H9 (cell line): ENCODE results near the gene TNRC6C. TPM values are rescaled to one million over a fixed set of nuclear protein-coding genes. Genes with fewer than 3 reads are reported as not detected.

Source experiments
- DNase-seq: peaks from one replicate; pipeline ENCODE4 v3.0.0-alpha.2; 2017
- H2AFZ ChIP-seq: one replicate; pipeline ENCODE4 v1.6.1; 2013; ENCODE audit warnings: mild to moderate bottlenecking, low read length, control low read depth, moderate library complexity
- H2AK5ac ChIP-seq: 2 replicates; pipeline ENCODE4 v1.6.1; 2013; ENCODE audit warnings: low read length, control low read depth, mixed read lengths; ENCODE audit not compliant: insufficient read length
- H2BK120ac ChIP-seq: one replicate; pipeline ENCODE4 v1.6.1; 2013; ENCODE audit warnings: low read depth, mild to moderate bottlenecking, low read length, control low read depth, inconsistent platforms; ENCODE audit not compliant: poor library complexity, severe bottlenecking
- H2BK12ac ChIP-seq: 2 replicates; pipeline ENCODE4 v1.6.1; 2013; ENCODE audit warnings: low read length, control low read depth, mixed read lengths, low read depth; ENCODE audit not compliant: insufficient read length
- H2BK15ac ChIP-seq: 2 replicates; pipeline ENCODE4 v1.6.1; 2013; ENCODE audit warnings: low read depth, low read length, control low read depth
- H2BK20ac ChIP-seq: one replicate; pipeline ENCODE4 v1.6.1; 2013; ENCODE audit warnings: low read depth, mild to moderate bottlenecking, low read length, control low read depth, inconsistent platforms; ENCODE audit not compliant: poor library complexity, severe bottlenecking
- H2BK5ac ChIP-seq: 2 replicates; pipeline ENCODE4 v1.6.1; 2013; ENCODE audit warnings: low read length, control low read depth, mixed read lengths; ENCODE audit not compliant: insufficient read length
- H3K14ac ChIP-seq: 2 replicates; pipeline ENCODE4 v1.6.1; 2013; ENCODE audit warnings: low read length, control low read depth; ENCODE audit not compliant: insufficient read depth
- H3K18ac ChIP-seq: 2 replicates; pipeline ENCODE4 v1.6.1; 2013; ENCODE audit warnings: low read depth, mild to moderate bottlenecking, mixed read lengths, low read length, control low read depth; ENCODE audit not compliant: insufficient read length
- H3K23ac ChIP-seq: 2 replicates; pipeline ENCODE4 v1.6.1; 2013; ENCODE audit warnings: low read length, control low read depth, mixed read lengths, low read depth; ENCODE audit not compliant: insufficient read length
- H3K23me2 ChIP-seq: 2 replicates; pipeline ENCODE4 v1.6.1; 2013; ENCODE audit warnings: low read depth, mild to moderate bottlenecking, mixed read lengths, low read length, control low read depth; ENCODE audit not compliant: insufficient read length, poor library complexity, severe bottlenecking
- H3K27ac ChIP-seq: 2 replicates; pipeline ENCODE4 v1.5.1; 2013; ENCODE audit warnings: low read length, control low read depth, mixed read lengths, low read depth; ENCODE audit not compliant: insufficient read length
- H3K27me3 ChIP-seq: 2 replicates; pipeline ENCODE4 v1.6.1; 2013; ENCODE audit warnings: low read length, control low read depth, inconsistent platforms; ENCODE audit not compliant: insufficient read depth
- H3K4ac ChIP-seq: 2 replicates; pipeline ENCODE4 v1.6.1; 2013; ENCODE audit warnings: low read depth, mild to moderate bottlenecking, control low read depth, inconsistent platforms, low read length, moderate library complexity
- H3K4me1 ChIP-seq: 2 replicates; pipeline ENCODE4 v1.6.1; 2013; ENCODE audit warnings: low read length, control low read depth, inconsistent platforms; ENCODE audit not compliant: insufficient read depth
- H3K4me2 ChIP-seq: 2 replicates; pipeline ENCODE4 v1.6.1; 2013; ENCODE audit warnings: low read length, control low read depth, mixed read lengths; ENCODE audit not compliant: insufficient read length, insufficient read depth
- H3K56ac ChIP-seq: 2 replicates; pipeline ENCODE4 v1.6.1; 2013; ENCODE audit warnings: low read depth, mild to moderate bottlenecking, mixed read lengths, low read length, control low read depth; ENCODE audit not compliant: insufficient read length
- H3K79me1 ChIP-seq: 2 replicates; pipeline ENCODE4 v1.6.1; 2013; ENCODE audit warnings: low read depth, mild to moderate bottlenecking, moderate library complexity, low read length, control low read depth, inconsistent platforms; ENCODE audit not compliant: insufficient read depth, poor library complexity, severe bottlenecking
- H3K79me2 ChIP-seq: 2 replicates; pipeline ENCODE4 v1.6.1; 2013; ENCODE audit warnings: low read length, control low read depth, inconsistent platforms; ENCODE audit not compliant: insufficient read depth
- H3K9ac ChIP-seq: 2 replicates; pipeline ENCODE4 v1.6.1; 2013; ENCODE audit warnings: low read length, control low read depth, mixed read lengths; ENCODE audit not compliant: insufficient read length; ENCODE audit errors: extremely low read depth
- H3K9me3 ChIP-seq: one replicate; pipeline ENCODE4 v1.6.1; 2013; ENCODE audit warnings: low read depth, low read length, inconsistent platforms; ENCODE audit not compliant: control insufficient read depth
- H3T11ph ChIP-seq: one replicate; pipeline ENCODE4 v1.6.1; 2013; ENCODE audit warnings: mild to moderate bottlenecking, low read length, control low read depth, inconsistent platforms
- H4K20me1 ChIP-seq: one replicate; pipeline ENCODE4 v1.6.1; 2013; ENCODE audit not compliant: control insufficient read depth, insufficient read length, insufficient read depth
- H4K5ac ChIP-seq: 2 replicates; pipeline ENCODE4 v1.6.1; 2013; ENCODE audit warnings: low read depth, mild to moderate bottlenecking, mixed read lengths, low read length, control low read depth; ENCODE audit not compliant: insufficient read length
- H4K8ac ChIP-seq: replicated peaks from 2 replicates; pipeline ENCODE4 v1.6.1; 2013; ENCODE audit warnings: low read length, control low read depth, mixed read lengths, low read depth; ENCODE audit not compliant: insufficient read length
- H4K91ac ChIP-seq: 2 replicates; pipeline ENCODE4 v1.6.1; 2013; ENCODE audit warnings: low read depth, mild to moderate bottlenecking, moderate library complexity, mixed read lengths, low read length, control low read depth; ENCODE audit not compliant: insufficient read length
- H3K27ac Mint-ChIP-seq, 3 experiments: 2 replicates in 2 of 3; 3 replicates in 1 of 3; pipeline ENCODE4 v1.8.0; 2020 to 2021; ENCODE audit warnings: mixed read lengths in 3 of 3, mild to moderate bottlenecking in 1 of 3, moderate library complexity in 1 of 3
- H3K27me3 Mint-ChIP-seq: 2 replicates; pipeline ENCODE4 v1.8.0; 2021; ENCODE audit warnings: low read depth, mild to moderate bottlenecking, moderate library complexity, mixed read lengths
- H3K36me3 Mint-ChIP-seq, 3 experiments: 2 replicates in 2 of 3; 3 replicates in 1 of 3; pipeline ENCODE4 v1.8.0; 2020 to 2021; ENCODE audit warnings: low read depth in 3 of 3, mixed read lengths in 3 of 3; ENCODE audit not compliant: insufficient read depth in 1 of 3
- H3K4me1 Mint-ChIP-seq, 2 experiments: 2 replicates each; pipeline ENCODE4 v1.8.0; 2020; ENCODE audit warnings: mixed read lengths in 2 of 2
- H3K4me3 Mint-ChIP-seq, 2 experiments: 2 replicates in 1 of 2; 3 replicates in 1 of 2; pipeline ENCODE4 v1.8.0; 2020 to 2021; ENCODE audit warnings: mild to moderate bottlenecking in 2 of 2, mixed read lengths in 2 of 2, moderate library complexity in 1 of 2
- H3K9me3 Mint-ChIP-seq, 2 experiments: 2 replicates in 1 of 2; 3 replicates in 1 of 2; pipeline ENCODE4 v1.8.0; 2020; ENCODE audit warnings: mild to moderate bottlenecking in 2 of 2, mixed read lengths in 2 of 2, moderate library complexity in 1 of 2
- WGBS: extraction: QIAGEN DNeasy Blood & Tissue Kit; methylation state at CpG from one replicate; pipeline ENCODE4 v1.1.7; 2013; ENCODE audit warnings: missing lambda C conversion rate, low lambda C conversion rate, mixed read lengths; ENCODE audit not compliant: insufficient read length; ENCODE audit errors: extremely low coverage; 5-methylcytosine and 5-hydroxymethylcytosine counted together
- total RNA-seq: library from RNA; stranded (reverse); gene quantifications from 2 replicates; pipeline ENCODE4 v1.2.1, GENCODE V29; 2021
- TF ChIP-seq, protein P1 (sequence below): fragments of 200-600 bp; sonication (generic); conservative IDR thresholded peaks from 3 replicates; pipeline ENCODE4 v1.8.0; 2021; ENCODE audit warnings: antibody characterized with exemption, mild to moderate bottlenecking

Gene TNRC6C
- total RNA-seq, 1 experiment from 2014 or later: 24.7 TPM

GRCh38 chr17:78002166-78002565 lies 43.7 kb downstream of the TNRC6C start:
- H3K56ac ChIP-seq: no peak overlapping the region
- no peak overlapping the region for H3T11ph ChIP-seq
- no peak overlapping the region for H4K91ac ChIP-seq
- H3K27me3 ChIP-seq: no peaks in the 10 kb centered on the region
- H3K18ac ChIP-seq: no peak overlapping the region
- no peak overlapping the region for H2BK15ac ChIP-seq
- H3K9ac ChIP-seq: no peak overlapping the region
- no peak overlapping the region for H3K27ac ChIP-seq
- TF ChIP-seq, protein P1, sequence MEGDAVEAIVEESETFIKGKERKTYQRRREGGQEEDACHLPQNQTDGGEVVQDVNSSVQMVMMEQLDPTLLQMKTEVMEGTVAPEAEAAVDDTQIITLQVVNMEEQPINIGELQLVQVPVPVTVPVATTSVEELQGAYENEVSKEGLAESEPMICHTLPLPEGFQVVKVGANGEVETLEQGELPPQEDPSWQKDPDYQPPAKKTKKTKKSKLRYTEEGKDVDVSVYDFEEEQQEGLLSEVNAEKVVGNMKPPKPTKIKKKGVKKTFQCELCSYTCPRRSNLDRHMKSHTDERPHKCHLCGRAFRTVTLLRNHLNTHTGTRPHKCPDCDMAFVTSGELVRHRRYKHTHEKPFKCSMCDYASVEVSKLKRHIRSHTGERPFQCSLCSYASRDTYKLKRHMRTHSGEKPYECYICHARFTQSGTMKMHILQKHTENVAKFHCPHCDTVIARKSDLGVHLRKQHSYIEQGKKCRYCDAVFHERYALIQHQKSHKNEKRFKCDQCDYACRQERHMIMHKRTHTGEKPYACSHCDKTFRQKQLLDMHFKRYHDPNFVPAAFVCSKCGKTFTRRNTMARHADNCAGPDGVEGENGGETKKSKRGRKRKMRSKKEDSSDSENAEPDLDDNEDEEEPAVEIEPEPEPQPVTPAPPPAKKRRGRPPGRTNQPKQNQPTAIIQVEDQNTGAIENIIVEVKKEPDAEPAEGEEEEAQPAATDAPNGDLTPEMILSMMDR: no peak
- no peak overlapping the region for H2BK120ac ChIP-seq
- no peaks in the 10 kb centered on the region for H3K23me2 ChIP-seq
- H3K4me2 ChIP-seq: no peak overlapping the region
- no peak overlapping the region for H2AK5ac ChIP-seq
- H4K8ac ChIP-seq: no peak overlapping the region
- Mint-ChIP-seq H3K4me3 (no peak overlapping the region), H3K36me3 (peaks cover 2 to 14% (median 10%) of the 10 kb centered on the region in 3 experiments; a peak in 5 of 7 replicates), H3K9me3 (no peaks in the 10 kb centered on the region), H3K4me1 (peaks cover 30 to 34% of the 10 kb centered on the region in 2 experiments), H3K27ac (no peak overlapping the region), H3K27me3 (no peaks in the 10 kb centered on the region)
- H3K9me3 ChIP-seq: no peaks in the 10 kb centered on the region
- H3K4ac ChIP-seq: no peak overlapping the region
- no peak overlapping the region for H2AFZ ChIP-seq
- peaks cover 4% of the 10 kb centered on the region for H3K79me1 ChIP-seq
- H2BK12ac ChIP-seq: no peak overlapping the region
- H3K79me2 ChIP-seq: peaks cover 2% of the 10 kb centered on the region; the same call in 1 of the 2 replicates
- WGBS: no CpG with 5 or more reads among the region's 4 CpGs
- H4K5ac ChIP-seq: no peak overlapping the region
- no peak overlapping the region for H3K14ac ChIP-seq
- H2BK20ac ChIP-seq: no peak overlapping the region
- no peak overlapping the region for H2BK5ac ChIP-seq
- DNase-seq: no peak
- H3K23ac ChIP-seq: no peak overlapping the region
- H4K20me1 ChIP-seq: no peaks in the 10 kb centered on the region
- peaks cover 2% of the 10 kb centered on the region; the same call in 1 of the 2 replicates for H3K4me1 ChIP-seq
